HCT116 (cell line): ENCODE data around the gene ZBTB42. TPM values are rescaled to one million over a fixed set of nuclear protein-coding genes. Genes with fewer than 3 reads are reported as not detected.

Source experiments
- ATAC-seq: fragments of 200-7000 bp; cut with Tn5 transposase; 2 replicates; pipeline ENCODE4 v1.9.1; 2020; ENCODE audit warnings: mild to moderate bottlenecking, moderate library complexity
- BruUV-seq: library from RNA; stranded (reverse); fragments of 400-500 nt; replicated peaks from 2 replicates; lab custom pipeline; 2021; lab: Mats Ljungman, UMichigan
- CTCF ChIA-PET: fragments of 300-600 bp; sonication (Branson Sonifier 250); formaldehyde crosslinking; loops from one replicate; lab custom pipeline; 2021; ENCODE audit warnings: antibody characterized with exemption; lab: Charles Lee
- POLR2A ChIA-PET: fragments of 300-600, 350-600 bp; sonication (Branson Sonifier 250); formaldehyde crosslinking; loops from one replicate; lab custom pipeline; 2021; ENCODE audit warnings: antibody characterized with exemption; lab: Charles Lee
- RAD21 ChIA-PET, 2 experiments: fragments of 300-600 bp; sonication (Branson Sonifier 250); formaldehyde crosslinking; loops; one replicate each; lab custom pipeline; 2023; ENCODE audit warnings: low total read pairs in 2 of 2; ENCODE audit not compliant: uncharacterized antibody in 2 of 2, unreplicated experiment in 2 of 2, low non-redundant PET in 1 of 2; lab: Charles Lee
- DNase-seq: peaks from one replicate; pipeline ENCODE4 v3.0.0-alpha.2; 2010; ENCODE audit warnings: low read depth, low spot score
- H2AFZ ChIP-seq: fragments of 200-600 bp; shearing (Covaris generic), sonication (generic); 2 replicates; pipeline ENCODE4 v1.6.1; 2017; ENCODE audit warnings: low read depth, mixed run types, mixed read lengths, antibody characterized with exemption, low read length; ENCODE audit not compliant: poor library complexity, severe bottlenecking
- H3K27ac ChIP-seq: 2 replicates; pipeline ENCODE4 v1.5.1; 2012; ENCODE audit warnings: low read depth, low read length
- H3K27me3 ChIP-seq: fragments of 200-600 bp; sonication (generic); 2 replicates; pipeline ENCODE4 v1.6.1; 2016; ENCODE audit warnings: mixed run types, low read length, mixed read lengths; ENCODE audit not compliant: insufficient read depth
- H3K36me3 ChIP-seq, 2 experiments: fragments of 200-500 bp in 1 of 2; fragments of 200-600 bp in 1 of 2; sonication (Bioruptor generic) in 1 of 2; sonication (generic) in 1 of 2; 2 replicates each; pipeline versions ENCODE4 v1.5.1 to v1.6.1; 2014 to 2016; ENCODE audit warnings: low read length in 2 of 2, inconsistent platforms in 1 of 2, mixed read lengths in 1 of 2, mixed run types in 1 of 2; ENCODE audit not compliant: insufficient read depth in 2 of 2, control insufficient read depth in 1 of 2
- H3K4me1 ChIP-seq, 2 experiments: fragments of 200-600 bp in 1 of 2; sonication (generic) in 1 of 2; 2 replicates each; pipeline versions ENCODE4 v1.5.1 to v1.6.1; 2012 to 2017; ENCODE audit warnings: low read length in 2 of 2, inconsistent platforms in 1 of 2, mild to moderate bottlenecking in 1 of 2, mixed read lengths in 1 of 2, mixed run types in 1 of 2, moderate library complexity in 1 of 2; ENCODE audit not compliant: insufficient read depth in 2 of 2, control insufficient read depth in 1 of 2
- H3K4me2 ChIP-seq: fragments of 200-600 bp; sonication (generic); 2 replicates; pipeline ENCODE4 v1.6.1; 2017; ENCODE audit warnings: mixed run types, low read length, mixed read lengths
- H3K4me3 ChIP-seq, 2 experiments: fragments of 200-600 bp in 1 of 2; sonication (generic) in 1 of 2; replicated peaks in 1 of 2; 2 replicates each; pipeline ENCODE4 v1.5.1; 2011 to 2016; ENCODE audit warnings: low read length in 2 of 2, control low read depth in 1 of 2, low read depth in 1 of 2, mild to moderate bottlenecking in 1 of 2, mixed read lengths in 1 of 2, mixed run types in 1 of 2
- H3K79me2 ChIP-seq: fragments of 200-600 bp; sonication (generic); 2 replicates; pipeline ENCODE4 v1.6.1; 2017; ENCODE audit warnings: mild to moderate bottlenecking, mixed run types, low read length, moderate library complexity, mixed read lengths; ENCODE audit not compliant: insufficient read depth
- H3K9ac ChIP-seq: fragments of 200-600 bp; sonication (generic); 2 replicates; pipeline ENCODE4 v1.6.1; 2016; ENCODE audit warnings: low read length, mixed read lengths
- H3K9me2 ChIP-seq: fragments of 200-600 bp; sonication (generic), shearing (Covaris generic); 2 replicates; pipeline ENCODE4 v1.6.1; 2017; ENCODE audit warnings: mixed run types, mild to moderate bottlenecking, moderate library complexity; ENCODE audit not compliant: insufficient read depth
- H3K9me3 ChIP-seq, 2 experiments: fragments of 200-500 bp in 1 of 2; fragments of 200-600 bp in 1 of 2; sonication (Bioruptor generic) in 1 of 2; sonication (generic) in 1 of 2; 2 replicates each; pipeline ENCODE4 v1.6.1; 2014 to 2017; ENCODE audit warnings: low read length in 2 of 2, mixed read lengths in 2 of 2, inconsistent platforms in 1 of 2, low read depth in 1 of 2, mild to moderate bottlenecking in 1 of 2, mixed run types in 1 of 2, moderate library complexity in 1 of 2; ENCODE audit not compliant: control insufficient read depth in 1 of 2, insufficient read depth in 1 of 2
- H4K20me1 ChIP-seq: fragments of 200-600 bp; sonication (generic), shearing (Covaris generic); 2 replicates; pipeline ENCODE4 v1.6.1; 2017; ENCODE audit warnings: mixed run types, mild to moderate bottlenecking, moderate library complexity; ENCODE audit not compliant: insufficient read depth
- ATF3 ChIP-seq: IDR thresholded peaks from 2 replicates; pipeline ENCODE4 v1.6.1; 2012
- CBX3 ChIP-seq: IDR thresholded peaks from 2 replicates; pipeline ENCODE4 v1.6.1; 2012; ENCODE audit warnings: low read depth
- CEBPB ChIP-seq: IDR thresholded peaks from 2 replicates; pipeline ENCODE4 v1.6.1; 2012; ENCODE audit warnings: low read depth
- CTCF ChIP-seq, 3 experiments: fragments of 200-600 bp in 1 of 3; sonication (generic) in 1 of 3; IDR thresholded peaks in 2 of 3; conservative IDR thresholded peaks in 1 of 3; 2 replicates each; pipeline ENCODE4 v1.5.1; 2012 to 2017; ENCODE audit warnings: low read depth in 2 of 3, low read length in 2 of 3, antibody characterized with exemption in 1 of 3, borderline replicate concordance in 1 of 3, control low read depth in 1 of 3, mild to moderate bottlenecking in 1 of 3, mixed read lengths in 1 of 3, mixed run types in 1 of 3, moderate library complexity in 1 of 3; ENCODE audit not compliant: insufficient read depth in 1 of 3
- ELF1 ChIP-seq: IDR thresholded peaks from 2 replicates; pipeline ENCODE4 v1.6.1; 2012; ENCODE audit warnings: low read depth, borderline replicate concordance
- EZH2 ChIP-seq: fragments of 200-600 bp; sonication (generic); IDR thresholded peaks from 2 replicates; pipeline ENCODE4 v1.6.1; 2017; ENCODE audit warnings: antibody characterized with exemption, mixed run types
- FOSL1 ChIP-seq: IDR thresholded peaks from 2 replicates; pipeline ENCODE4 v1.6.1; 2012; ENCODE audit warnings: low read depth
- JUND ChIP-seq: IDR thresholded peaks from 2 replicates; pipeline ENCODE4 v1.6.1; 2012
- MAX ChIP-seq: IDR thresholded peaks from 2 replicates; pipeline ENCODE4 v1.6.1; 2012
- POLR2A ChIP-seq: IDR thresholded peaks from 2 replicates; pipeline ENCODE4 v1.7.0; 2011; ENCODE audit warnings: borderline replicate concordance; ENCODE audit not compliant: insufficient read depth, insufficient read length; ENCODE audit errors: extremely low read depth
- POLR2AphosphoS5 ChIP-seq: IDR thresholded peaks from 2 replicates; pipeline ENCODE4 v1.6.1; 2011; ENCODE audit warnings: mild to moderate bottlenecking, low read depth, low read length, moderate library complexity
- RAD21 ChIP-seq: IDR thresholded peaks from 2 replicates; pipeline ENCODE4 v1.6.1; 2012; ENCODE audit warnings: low read depth, mild to moderate bottlenecking
- REST ChIP-seq: IDR thresholded peaks from 2 replicates; pipeline ENCODE4 v1.6.1; 2012; ENCODE audit warnings: low read depth
- SIN3A ChIP-seq: IDR thresholded peaks from 2 replicates; pipeline ENCODE4 v1.6.1; 2012; ENCODE audit warnings: low read depth
- SP1 ChIP-seq: IDR thresholded peaks from 2 replicates; pipeline ENCODE4 v1.6.1; 2012; ENCODE audit warnings: low read depth
- SRF ChIP-seq: IDR thresholded peaks from 2 replicates; pipeline ENCODE4 v1.6.1; 2012; ENCODE audit warnings: low read depth
- TCF7L2 ChIP-seq: IDR thresholded peaks from 2 replicates; pipeline ENCODE4 v1.7.0; 2011; ENCODE audit warnings: borderline replicate concordance, inconsistent platforms; ENCODE audit not compliant: insufficient read depth, insufficient read length; ENCODE audit errors: extremely low read depth
- YY1 ChIP-seq: IDR thresholded peaks from 2 replicates; pipeline ENCODE4 v1.6.1; 2011; ENCODE audit warnings: low read length, low read depth, moderate library complexity, mild to moderate bottlenecking; ENCODE audit not compliant: insufficient replicate concordance; ENCODE audit errors: extremely low read depth
- ZBTB33 ChIP-seq: IDR thresholded peaks from 2 replicates; pipeline ENCODE4 v1.6.1; 2011; ENCODE audit warnings: mild to moderate bottlenecking, low read length, moderate library complexity; ENCODE audit not compliant: insufficient replicate concordance; ENCODE audit errors: extremely low read depth
- ZFX ChIP-seq: fragments of 450-650 bp; IDR thresholded peaks from 2 replicates; pipeline ENCODE4 v1.6.1; 2017
- intact Hi-C: fragments of 100-400 bp; cut with micrococcal nuclease; formaldehyde crosslinking; loops from 2 replicates; pipeline ENCODE4 v1.10.0; 2022
- total RNA-seq: library from RNA; stranded (reverse); gene quantifications from one replicate; pipeline ENCODE4 v1.2.1, GENCODE V29; 2021; ENCODE audit not compliant: unreplicated experiment

The ZBTB42 gene
- total RNA-seq, 1 experiment from 2014 or later, result 4.4 TPM

- Histone ChIP-seq H4K20me1 (no peaks in the 10 kb centered on the region), H2AFZ (no peak overlapping the region), H3K4me3 (no peak overlapping the region), H3K27ac (no peak overlapping the region), H3K79me2 (peaks cover 10% of the 10 kb centered on the region; the same call in 1 of the 2 replicates), H3K36me3 (peaks cover 0 to 6% of the 10 kb centered on the region in 2 experiments; a peak in 2 of 4 replicates), H3K4me2 (no peak overlapping the region), H3K9me3 (no peaks in the 10 kb centered on the region), H3K9me2 (no peaks in the 10 kb centered on the region), H3K27me3 (no peaks in the 10 kb centered on the region), H3K9ac (no peak overlapping the region), H3K4me1 (no peaks in the 10 kb centered on the region)
- TF ChIP-seq POLR2AphosphoS5, result no peak
- TF ChIP-seq YY1, result no peak
- no peak for TF ChIP-seq SIN3A
- no peak for TF ChIP-seq FOSL1
- TF ChIP-seq TCF7L2, result no peak
- TF ChIP-seq POLR2A, result no peak
- no peak for TF ChIP-seq ATF3
- no peak for TF ChIP-seq ZFX
- no peak for TF ChIP-seq RAD21
- TF ChIP-seq ELF1, result no peak
- TF ChIP-seq JUND, result no peak
- TF ChIP-seq CTCF (IDR thresholded peaks at IDR 0.05 in 2 of 3, conservative IDR thresholded peaks at IDR 0.05 in 1 of 3; ENCODE audit: borderline replicate concordance in 1 of 3, insufficient read depth in 1 of 3, low read depth in 2 of 3, low read length in 2 of 3), result no peak
- no peak for TF ChIP-seq REST
- TF ChIP-seq ZBTB33, result no peak
- no peak for TF ChIP-seq SP1
- TF ChIP-seq CEBPB, result no peak
- TF ChIP-seq EZH2, result no peak
- TF ChIP-seq MAX, result no peak
- TF ChIP-seq SRF, result no peak
- no peak for TF ChIP-seq CBX3
- DNase-seq (no peak), ATAC-seq (no peak)
- intact Hi-C loops, result no loop called here
- CTCF ChIA-PET, result no interaction called here
- POLR2A ChIA-PET, result no interaction called here
- RAD21 ChIA-PET, result no interaction called here
- BruUV-seq, result no TSS peak
Observed at GRCh38 chr14:104780513-104781030, 20.3 kb upstream of the ZBTB42 start.
